CD1c-positive myeloid dendritic cell (primary cell): Measurements from ENCODE around the gene TNFSF13.
"Not testable (repeated sequence)": the region's sequence is repeated elsewhere in the genome, so short reads cannot be mapped to it uniquely, and the experiment has no call there.

Experiments
- DNase-seq: peaks from one replicate; pipeline ENCODE4 v3.0.0-alpha.2; 2016; ENCODE audit errors: extremely low spot score

TNFSF13 gene

DNA sequence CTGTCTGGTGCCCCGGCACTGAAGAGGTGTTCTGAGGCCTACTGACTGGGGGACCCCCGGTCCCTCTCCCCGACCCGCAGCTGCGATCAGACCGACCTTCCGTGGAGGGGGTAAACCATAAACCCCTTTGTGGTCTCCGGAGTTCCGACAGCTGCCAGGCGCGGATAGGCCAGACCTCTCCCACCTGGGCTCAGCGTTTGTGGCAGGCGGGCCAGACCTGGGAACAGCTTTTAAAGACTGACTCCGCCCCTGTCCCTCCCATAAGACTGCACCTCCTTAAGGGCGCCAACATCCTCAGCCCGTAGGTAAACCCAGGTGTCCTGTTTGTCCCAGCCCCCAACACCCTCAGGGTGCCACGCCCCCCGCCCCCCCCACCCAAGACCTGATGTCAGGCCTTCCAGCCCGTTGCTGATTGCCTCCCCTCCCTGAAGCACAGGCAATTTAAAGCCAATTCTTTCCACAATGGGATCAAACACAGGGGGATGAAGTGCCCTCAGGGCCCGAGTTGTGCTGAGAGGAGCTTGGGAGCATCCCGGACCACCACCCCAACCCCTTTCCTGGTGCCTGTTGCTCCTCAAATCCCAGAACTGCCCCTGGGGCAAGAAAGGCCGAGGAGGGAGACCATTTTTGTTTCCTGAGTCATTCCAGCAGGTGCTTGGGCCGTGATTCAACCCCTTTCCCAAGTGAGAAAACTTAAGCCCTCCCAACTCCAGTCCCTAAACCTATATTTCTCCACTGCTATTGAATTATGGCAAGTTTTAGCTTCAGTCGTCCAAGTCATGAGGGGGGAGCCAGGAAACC is 31.5 kb downstream of the TNFSF13 start, which contains the start of gene SOX15:
Gene SOX15 (minus strand): TSS at position 204 of the 801 bp plus-strand sequence. CDS start 418 bp downstream, outside the sequence.
- no peak for DNase-seq

- no peak for DNase-seq
Measured at GRCh38 chr17:7590743-7591142, 32.2 kb downstream of the TNFSF13 start.

GRCh38 chr17:7591596-7591995 is 33.0 kb downstream of the TNFSF13 start:
- no peak for DNase-seq

- no peak for DNase-seq
Measured at GRCh38 chr17:7592422-7593021, 34.0 kb downstream of the TNFSF13 start.

DNA sequence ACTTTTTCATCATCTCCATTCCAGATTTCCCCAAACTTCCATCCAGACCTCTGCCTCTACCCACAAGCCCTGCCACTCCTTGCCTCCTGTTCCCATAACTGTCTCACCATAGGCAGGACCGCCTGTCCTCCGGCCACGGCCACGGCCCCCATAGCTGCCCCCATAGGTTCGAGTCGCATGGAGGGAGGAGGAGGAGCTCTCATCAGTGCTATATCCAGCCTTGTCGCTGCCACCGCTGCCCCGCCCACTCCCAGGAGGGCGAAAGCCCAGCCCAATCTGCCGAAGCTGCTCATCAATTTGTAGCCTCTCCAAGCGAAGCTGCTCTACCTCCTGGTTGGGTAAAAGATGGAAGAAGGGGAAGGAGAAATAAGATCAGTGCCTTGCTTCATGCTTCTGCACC is 34.7 kb downstream of the TNFSF13 start:
- DNase-seq, result no peak

DNA sequence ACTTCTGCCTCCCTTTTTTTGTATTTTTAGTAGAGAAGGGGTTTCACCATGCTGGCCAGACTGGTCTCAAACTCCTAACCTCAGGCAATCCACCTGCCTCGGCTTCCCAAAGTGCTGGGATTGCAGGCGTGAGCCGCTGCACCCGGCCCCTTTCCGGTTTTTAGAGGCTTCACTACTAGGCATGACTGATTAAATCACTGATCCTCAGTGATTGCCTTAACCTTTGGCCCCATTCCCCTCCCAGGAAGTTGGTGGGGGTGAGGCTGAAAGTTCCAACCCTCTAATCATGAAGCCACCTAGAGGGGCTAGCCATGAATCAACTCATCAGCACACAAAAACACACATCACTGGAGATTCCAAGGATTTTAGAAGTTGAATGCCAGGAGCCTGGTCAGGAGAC is 39.0 kb downstream of the TNFSF13 start:
- not testable (repeated sequence) for DNase-seq

GRCh38 chr17:7606280-7606679 is 47.7 kb downstream of the TNFSF13 start:
- no peak for DNase-seq

DNA sequence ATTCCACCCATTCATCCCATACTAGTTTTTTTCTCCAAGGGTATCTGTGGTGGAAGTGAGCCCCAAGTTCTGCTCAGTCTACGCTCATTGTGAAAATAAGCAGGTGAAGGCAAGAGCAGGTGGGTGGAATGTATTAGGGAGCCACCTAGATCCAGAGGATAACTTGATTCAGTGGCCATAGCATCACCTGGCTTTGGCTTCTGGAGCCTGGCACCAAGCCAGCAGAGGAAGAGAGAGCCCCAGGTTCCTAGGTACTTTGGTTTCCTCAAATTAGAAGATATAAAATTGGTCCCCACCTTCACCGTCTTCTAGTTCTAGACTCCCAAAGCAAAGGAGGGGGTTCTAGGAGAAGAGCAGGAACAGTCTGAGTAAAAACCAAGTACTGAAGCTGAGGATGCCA is 52.1 kb downstream of the TNFSF13 start:
- no peak for DNase-seq
